ENCODE data around the gene KRTAP12-2. TPM values are rescaled to one million over a fixed set of nuclear protein-coding genes. Genes with fewer than 3 reads are reported as not detected.

Gene KRTAP12-2
- polyA plus RNA-seq, 1 experiment = not detected

DNA sequence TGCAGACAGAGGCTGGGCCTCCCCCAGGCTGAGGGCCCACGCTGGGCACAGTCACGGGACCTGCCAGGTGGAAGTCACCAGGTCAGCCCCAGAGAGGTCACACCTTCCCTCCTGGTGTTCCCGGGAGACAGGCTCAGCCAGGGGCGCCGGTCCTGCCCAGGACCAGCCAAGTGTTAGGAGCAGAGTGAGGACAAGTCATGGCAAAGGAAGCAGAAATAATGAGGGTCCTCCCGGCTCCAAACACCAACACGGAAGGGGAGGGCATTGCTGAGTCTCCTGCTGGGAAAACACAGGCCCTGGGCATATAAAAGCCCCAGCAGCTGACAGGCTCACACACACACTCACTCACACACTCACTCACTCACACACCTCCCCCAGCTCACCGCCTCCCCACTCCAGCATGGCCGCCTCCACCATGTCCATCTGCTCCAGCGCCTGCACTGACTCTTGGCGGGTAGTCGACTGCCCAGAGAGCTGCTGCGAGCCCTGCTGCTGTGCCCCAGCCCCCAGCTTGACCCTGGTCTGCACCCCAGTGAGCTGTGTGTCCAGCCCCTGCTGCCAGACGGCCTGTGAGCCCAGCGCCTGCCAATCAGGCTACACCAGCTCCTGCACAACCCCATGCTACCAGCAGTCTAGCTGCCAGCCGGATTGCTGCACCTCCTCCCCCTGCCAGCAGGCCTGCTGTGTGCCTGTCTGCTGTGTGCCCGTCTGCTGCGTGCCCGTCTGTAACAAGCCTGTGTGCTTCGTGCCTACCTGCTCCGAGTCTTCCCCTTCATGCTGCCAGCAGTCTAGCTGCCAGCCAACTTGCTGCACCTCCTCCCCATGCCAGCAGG is 29.5 kb downstream of the KRTAP12-2 start, which contains the start of gene KRTAP10-10:
Gene KRTAP10-10 (plus strand): TSS at position 339 of the 833 bp plus-strand sequence. CDS start 62 bp downstream, at position 401.
- CTCF ChIA-PET = no interaction called here
- peaks cover 9% of the 10 kb centered on the region; the same call in 1 of the 2 replicates for H3K9me3 ChIP-seq (ENCODE audit: control insufficient read depth, insufficient read depth, low read length)
- POLR2A ChIA-PET = no interaction called here
- H3K27ac ChIP-seq (ENCODE audit: low read depth, low read length) = no peak within 1 kb of the TSS
- no peak within 1 kb of the TSS for H3K4me3 ChIP-seq (ENCODE audit: low read depth, low read length)
- DNase-seq (ENCODE audit: low read depth, low spot score) = no peak
- TF ChIP-seq, protein P1, sequence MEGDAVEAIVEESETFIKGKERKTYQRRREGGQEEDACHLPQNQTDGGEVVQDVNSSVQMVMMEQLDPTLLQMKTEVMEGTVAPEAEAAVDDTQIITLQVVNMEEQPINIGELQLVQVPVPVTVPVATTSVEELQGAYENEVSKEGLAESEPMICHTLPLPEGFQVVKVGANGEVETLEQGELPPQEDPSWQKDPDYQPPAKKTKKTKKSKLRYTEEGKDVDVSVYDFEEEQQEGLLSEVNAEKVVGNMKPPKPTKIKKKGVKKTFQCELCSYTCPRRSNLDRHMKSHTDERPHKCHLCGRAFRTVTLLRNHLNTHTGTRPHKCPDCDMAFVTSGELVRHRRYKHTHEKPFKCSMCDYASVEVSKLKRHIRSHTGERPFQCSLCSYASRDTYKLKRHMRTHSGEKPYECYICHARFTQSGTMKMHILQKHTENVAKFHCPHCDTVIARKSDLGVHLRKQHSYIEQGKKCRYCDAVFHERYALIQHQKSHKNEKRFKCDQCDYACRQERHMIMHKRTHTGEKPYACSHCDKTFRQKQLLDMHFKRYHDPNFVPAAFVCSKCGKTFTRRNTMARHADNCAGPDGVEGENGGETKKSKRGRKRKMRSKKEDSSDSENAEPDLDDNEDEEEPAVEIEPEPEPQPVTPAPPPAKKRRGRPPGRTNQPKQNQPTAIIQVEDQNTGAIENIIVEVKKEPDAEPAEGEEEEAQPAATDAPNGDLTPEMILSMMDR (IDR thresholded peaks at IDR 0.05; ENCODE audit: low read depth, low read length) = no peak
- peaks cover 1% of the 10 kb centered on the region for H3K27me3 ChIP-seq (ENCODE audit: control insufficient read depth, insufficient read depth, low read length)

DNA sequence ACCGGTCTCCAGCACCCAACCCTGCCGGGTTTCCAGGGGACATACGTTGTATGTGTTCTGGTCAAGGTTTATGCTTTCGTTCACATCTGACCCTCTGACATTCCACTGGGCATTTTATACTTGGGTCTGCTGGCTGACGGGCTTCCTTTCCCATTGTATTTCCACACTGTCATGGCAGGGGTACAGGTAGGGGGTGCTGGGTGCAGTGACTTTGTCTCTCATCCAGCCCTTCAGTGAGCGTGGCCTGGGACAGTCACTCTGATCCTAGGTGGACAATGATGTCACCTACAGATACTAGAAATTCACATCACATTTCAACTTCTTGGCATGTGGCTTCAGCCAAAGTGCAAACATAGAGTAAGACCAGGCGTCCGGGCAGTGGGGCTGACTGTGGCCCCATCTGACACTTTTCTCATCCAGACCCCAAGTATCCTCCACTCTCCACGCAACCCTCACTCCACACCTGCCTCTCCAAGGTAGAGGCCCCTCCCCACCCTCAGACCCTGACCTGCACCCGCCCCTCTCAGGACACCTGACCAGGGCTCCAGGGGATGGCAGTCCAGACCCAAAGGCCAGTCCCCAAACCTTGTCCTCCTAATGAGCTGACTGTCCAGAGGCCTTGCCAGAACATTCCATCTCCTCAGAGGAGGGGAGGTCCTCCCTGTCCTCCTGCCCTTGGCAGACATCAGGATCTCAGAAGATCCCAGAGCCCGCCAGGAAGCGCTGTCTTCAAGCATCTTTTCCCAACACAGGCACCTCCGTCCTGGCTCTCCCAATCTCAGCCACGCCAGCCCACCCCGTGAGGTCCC is 30.3 kb downstream of the KRTAP12-2 start:
- TF ChIP-seq, protein P1 (IDR thresholded peaks at IDR 0.05; ENCODE audit: low read depth, low read length) = no peak
- H3K9me3 ChIP-seq (ENCODE audit: control insufficient read depth, insufficient read depth, low read length) = peaks cover 9% of the 10 kb centered on the region; the same call in 1 of the 2 replicates
- no peak for DNase-seq (ENCODE audit: low read depth, low spot score)
- H3K4me3 ChIP-seq (ENCODE audit: low read depth, low read length) = no peak overlapping the region
- no peak overlapping the region for H3K27ac ChIP-seq (ENCODE audit: low read depth, low read length)
- peaks cover 2% of the 10 kb centered on the region for H3K27me3 ChIP-seq (ENCODE audit: control insufficient read depth, insufficient read depth, low read length)
- ChIA-PET CTCF (no interaction called here), POLR2A (no interaction called here)

DNA sequence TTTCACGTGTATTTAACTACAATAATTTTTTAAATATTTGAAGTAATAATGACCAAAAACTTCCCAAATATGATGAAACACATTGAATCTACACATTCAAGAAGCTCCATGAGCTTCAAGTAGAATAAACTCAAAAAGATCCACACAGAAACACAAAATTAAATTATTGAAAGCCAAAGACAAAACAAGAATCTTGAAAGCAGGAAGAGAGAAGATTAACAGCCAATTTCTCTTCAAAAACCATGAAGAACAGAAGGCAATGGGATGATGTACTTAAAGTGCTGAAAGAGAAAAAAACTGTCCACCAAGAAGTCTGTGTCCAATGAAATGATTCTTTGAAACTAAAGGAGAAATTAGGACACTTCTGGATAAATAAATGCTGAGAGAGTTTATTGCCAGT is 34.7 kb downstream of the KRTAP12-2 start:
- H3K27me3 ChIP-seq (ENCODE audit: control insufficient read depth, insufficient read depth, low read length) = peaks cover 2% of the 10 kb centered on the region
- DNase-seq (ENCODE audit: low read depth, low spot score) = no peak
- TF ChIP-seq, protein P1 (IDR thresholded peaks at IDR 0.05; ENCODE audit: low read depth, low read length) = no peak
- POLR2A ChIA-PET = no interaction called here
- CTCF ChIA-PET = no interaction called here
- H3K27ac ChIP-seq (ENCODE audit: low read depth, low read length) = no peak overlapping the region
- peaks cover 28% of the 10 kb centered on the region; the same call in 1 of the 2 replicates for H3K9me3 ChIP-seq (ENCODE audit: control insufficient read depth, insufficient read depth, low read length)
- H3K4me3 ChIP-seq (ENCODE audit: low read depth, low read length) = no peak overlapping the region

DNA sequence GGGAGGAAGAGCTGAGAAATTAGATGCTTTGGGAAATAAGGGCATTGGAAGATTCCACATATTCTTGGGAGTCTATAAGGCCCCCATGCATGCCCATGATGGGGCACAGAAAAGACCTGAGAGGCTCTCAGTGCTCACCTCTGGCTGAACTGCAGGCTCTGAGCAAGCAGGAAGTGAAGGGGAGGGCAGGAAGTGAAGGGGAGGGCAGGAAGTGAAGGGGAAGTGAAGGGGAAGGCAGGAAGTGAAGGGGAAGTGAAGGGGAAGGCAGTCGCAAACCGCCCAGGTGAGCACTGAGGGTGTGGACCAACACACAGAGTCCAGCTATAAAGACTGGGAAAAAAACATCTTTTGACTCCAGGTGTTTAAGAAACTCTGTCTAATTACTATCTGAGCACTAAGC is 36.3 kb downstream of the KRTAP12-2 start:
- Histone ChIP-seq H3K9me3 (ENCODE audit: control insufficient read depth, insufficient read depth, low read length) (peaks cover 42% of the 10 kb centered on the region), H3K4me3 (ENCODE audit: low read depth, low read length) (no peak overlapping the region), H3K27me3 (ENCODE audit: control insufficient read depth, insufficient read depth, low read length) (peaks cover 2% of the 10 kb centered on the region), H3K27ac (ENCODE audit: low read depth, low read length) (no peak overlapping the region)
- TF ChIP-seq, protein P1 (IDR thresholded peaks at IDR 0.05; ENCODE audit: low read depth, low read length) = no peak
- DNase-seq (ENCODE audit: low read depth, low spot score) = no peak
- POLR2A ChIA-PET = no interaction called here
- CTCF ChIA-PET = no interaction called here

Measured in AG04450 (cell line).